Measurements from ENCODE around the gene PARL.

Gene PARL, protein sequence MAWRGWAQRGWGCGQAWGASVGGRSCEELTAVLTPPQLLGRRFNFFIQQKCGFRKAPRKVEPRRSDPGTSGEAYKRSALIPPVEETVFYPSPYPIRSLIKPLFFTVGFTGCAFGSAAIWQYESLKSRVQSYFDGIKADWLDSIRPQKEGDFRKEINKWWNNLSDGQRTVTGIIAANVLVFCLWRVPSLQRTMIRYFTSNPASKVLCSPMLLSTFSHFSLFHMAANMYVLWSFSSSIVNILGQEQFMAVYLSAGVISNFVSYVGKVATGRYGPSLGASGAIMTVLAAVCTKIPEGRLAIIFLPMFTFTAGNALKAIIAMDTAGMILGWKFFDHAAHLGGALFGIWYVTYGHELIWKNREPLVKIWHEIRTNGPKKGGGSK

DNA sequence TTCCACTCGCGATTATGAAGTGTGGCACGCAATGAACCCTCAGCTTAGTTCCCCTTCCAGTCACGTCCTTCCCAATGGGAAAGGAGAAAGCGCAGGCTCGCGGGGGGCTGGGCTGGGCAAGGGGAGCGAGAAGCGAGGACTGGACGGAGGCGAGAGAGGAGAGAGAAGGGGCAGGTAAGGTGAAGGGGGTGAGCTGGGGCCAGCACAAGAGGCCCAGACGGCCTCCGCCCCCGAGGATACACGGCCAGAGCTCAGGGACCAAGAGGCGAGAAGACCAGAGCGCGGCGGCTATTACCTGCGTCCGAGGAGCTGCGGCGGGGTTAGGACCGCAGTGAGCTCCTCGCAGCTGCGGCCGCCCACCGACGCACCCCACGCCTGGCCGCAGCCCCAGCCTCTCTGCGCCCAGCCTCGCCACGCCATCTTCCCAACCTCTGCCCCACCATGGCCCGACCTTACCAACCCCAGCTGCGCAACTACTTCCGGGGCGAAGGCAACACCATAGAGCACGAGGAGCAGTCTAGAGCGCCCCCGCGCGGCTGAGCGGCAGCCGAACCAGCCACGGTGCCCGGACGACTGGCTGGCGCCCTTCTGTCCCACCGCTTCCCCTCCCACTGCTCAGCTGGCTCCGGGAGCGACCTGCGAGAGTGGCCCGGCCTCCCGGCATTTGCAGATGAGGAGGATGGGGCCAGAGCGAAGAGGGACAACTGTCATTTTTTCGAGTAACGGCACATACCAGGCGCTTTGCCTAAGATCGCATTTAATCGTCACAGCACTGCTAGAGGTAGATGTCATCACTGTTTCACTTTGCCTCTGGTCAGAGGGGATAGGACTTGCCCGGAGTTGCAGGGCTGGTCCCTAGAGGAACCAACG is at the start of gene PARL:
Gene PARL, minus strand, starts transcription at position 454 of the 870 bp plus-strand sequence. Its CDS starts 34 bp downstream, at position 420.
- DNase-seq (ENCODE audit: low read depth in 3 of 3, low spot score in 1 of 3): peak; percentile 86 to 97 (median 89)

- DNase-seq (ENCODE audit: low read depth in 3 of 3, low spot score in 1 of 3): no peak
These were observed 48.5 kb upstream of the PARL start for GRCh38 chr3:183933160-183933559.

GRCh38 chr3:183931881-183932280 is 47.2 kb upstream of the PARL start:
- no peak for DNase-seq (ENCODE audit: low read depth in 3 of 3, low spot score in 1 of 3)

DNA sequence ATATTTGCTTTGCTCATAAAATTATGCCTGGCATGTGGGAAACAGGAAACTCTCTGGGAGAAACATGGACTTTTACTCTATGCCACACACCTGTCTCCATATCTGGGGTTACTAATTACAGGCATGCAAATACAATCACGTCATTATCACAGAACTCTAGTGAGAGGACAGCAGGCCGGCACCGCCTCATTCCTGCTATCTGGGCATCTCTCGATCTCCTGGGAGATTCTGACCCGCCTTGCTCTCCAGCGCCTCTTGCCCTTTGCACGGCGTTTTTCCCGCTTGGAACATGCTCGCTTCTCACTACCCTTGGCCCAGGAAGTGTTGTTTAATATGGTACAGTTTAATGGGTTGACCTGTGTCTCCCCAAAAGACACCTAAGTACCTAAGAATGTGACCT is 45.4 kb upstream of the PARL start:
- no peak for DNase-seq (ENCODE audit: low read depth in 3 of 3, low spot score in 1 of 3)

GRCh38 chr3:183927059-183927458 is 42.4 kb upstream of the PARL start:
- DNase-seq (ENCODE audit: low read depth in 3 of 3, low spot score in 1 of 3): no peak

GRCh38 chr3:183924956-183925355 is 40.3 kb upstream of the PARL start:
- no peak for DNase-seq (ENCODE audit: low read depth in 3 of 3, low spot score in 1 of 3)

DNA sequence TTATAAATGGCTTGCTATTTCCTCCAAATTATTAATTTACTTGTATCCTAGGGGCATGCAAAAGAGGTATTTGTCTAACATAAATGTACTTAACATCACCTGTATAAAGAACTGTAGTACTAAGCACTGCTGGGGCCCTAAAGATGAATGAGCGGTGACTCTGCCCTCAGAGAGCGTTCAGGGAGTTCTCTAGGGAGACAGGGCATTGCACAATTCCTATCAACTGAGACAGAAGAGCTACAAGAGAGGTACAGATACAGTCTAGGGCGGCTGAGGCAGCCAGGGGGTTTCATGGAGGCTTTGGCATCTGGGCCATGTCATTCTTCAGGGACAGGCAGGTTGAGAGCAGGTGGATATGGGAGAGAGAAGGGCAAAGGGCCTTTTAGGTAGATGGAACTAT is 39.9 kb upstream of the PARL start:
- DNase-seq (ENCODE audit: low read depth in 3 of 3, low spot score in 1 of 3): no peak

DNA sequence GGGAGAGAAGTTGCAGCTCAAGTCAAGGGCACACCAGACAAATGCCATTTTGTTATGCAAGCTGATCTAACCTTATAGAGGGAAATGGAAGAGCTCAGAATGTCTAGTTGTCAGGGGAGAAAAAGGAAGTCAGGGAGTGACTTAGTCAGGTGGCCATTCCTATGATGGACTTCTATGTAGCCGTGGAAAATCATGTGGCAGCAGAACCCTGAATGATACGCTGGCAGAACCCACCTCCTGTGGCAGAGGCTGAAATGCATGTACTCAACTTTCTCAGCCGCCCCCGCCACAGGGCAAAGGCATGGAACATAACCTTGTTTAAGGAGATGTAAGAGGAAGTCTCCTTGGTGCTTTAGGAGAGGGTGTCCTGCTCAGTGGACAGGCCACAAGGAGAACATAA is 37.7 kb upstream of the PARL start:
- no peak for DNase-seq (ENCODE audit: low read depth in 3 of 3, low spot score in 1 of 3)

DNA sequence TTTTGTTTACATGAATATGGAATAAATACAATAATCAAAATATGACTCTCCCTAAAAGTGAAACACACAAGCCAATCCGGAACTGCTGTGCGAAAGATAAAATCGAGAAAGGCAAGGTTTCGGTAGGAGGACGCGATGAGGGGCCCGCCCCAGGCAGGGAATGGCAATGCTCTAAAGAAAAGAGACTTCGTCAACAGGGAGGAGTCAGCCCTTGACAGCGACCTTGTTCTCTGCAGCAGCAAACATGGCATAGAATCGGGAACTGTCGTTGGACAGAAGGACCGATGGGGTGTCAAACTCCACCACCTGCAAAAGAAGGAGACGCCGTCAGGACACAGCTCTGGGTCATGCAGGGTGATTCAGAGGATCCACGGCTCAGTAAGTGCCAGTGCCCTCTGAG is 36.4 kb upstream of the PARL start:
- no peak for DNase-seq (ENCODE audit: low read depth in 3 of 3, low spot score in 1 of 3)

GRCh38 chr3:183920416-183920815 is 35.7 kb upstream of the PARL start:
- no peak for DNase-seq (ENCODE audit: low read depth in 3 of 3, low spot score in 1 of 3)

GRCh38 chr3:183918178-183918577 is 33.5 kb upstream of the PARL start:
- DNase-seq (ENCODE audit: low read depth in 3 of 3, low spot score in 1 of 3): no peak

DNA sequence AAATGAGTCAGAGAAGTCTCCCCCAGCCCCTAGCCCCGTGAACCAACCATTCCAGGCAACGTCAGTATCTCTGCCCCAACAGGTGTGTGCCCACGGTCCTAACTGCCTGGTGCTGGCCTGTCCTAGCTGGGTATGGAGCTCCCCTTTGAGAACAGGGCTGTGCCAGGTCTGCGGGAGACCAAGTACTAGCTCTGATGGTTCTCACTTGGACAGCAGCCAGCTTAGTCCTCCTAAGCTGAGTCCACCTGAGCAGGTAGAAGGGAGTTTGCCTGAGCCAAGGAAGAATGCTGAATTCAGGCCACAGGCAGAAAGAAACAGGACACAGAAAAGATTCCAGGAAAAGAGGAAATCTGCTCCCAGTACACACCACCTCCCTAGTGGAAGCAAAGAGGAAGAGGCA is 33.1 kb upstream of the PARL start:
- no peak for DNase-seq (ENCODE audit: low read depth in 3 of 3, low spot score in 1 of 3)

GRCh38 chr3:183914856-183915255 is 30.2 kb upstream of the PARL start:
- no peak for DNase-seq (ENCODE audit: low read depth in 3 of 3, low spot score in 1 of 3)

GRCh38 chr3:183913580-183913920 is 28.9 kb upstream of the PARL start:
- no peak for DNase-seq (ENCODE audit: low read depth in 3 of 3, low spot score in 1 of 3)

- DNase-seq (ENCODE audit: low read depth in 3 of 3, low spot score in 1 of 3): no peak
These were observed 28.4 kb upstream of the PARL start for GRCh38 chr3:183912895-183913579.

- no peak for DNase-seq (ENCODE audit: low read depth in 3 of 3, low spot score in 1 of 3)
These were observed 27.3 kb upstream of the PARL start for GRCh38 chr3:183911763-183912506.

GRCh38 chr3:183911087-183911486 is 26.4 kb upstream of the PARL start:
- DNase-seq (ENCODE audit: low read depth in 3 of 3, low spot score in 1 of 3): no peak

DNA sequence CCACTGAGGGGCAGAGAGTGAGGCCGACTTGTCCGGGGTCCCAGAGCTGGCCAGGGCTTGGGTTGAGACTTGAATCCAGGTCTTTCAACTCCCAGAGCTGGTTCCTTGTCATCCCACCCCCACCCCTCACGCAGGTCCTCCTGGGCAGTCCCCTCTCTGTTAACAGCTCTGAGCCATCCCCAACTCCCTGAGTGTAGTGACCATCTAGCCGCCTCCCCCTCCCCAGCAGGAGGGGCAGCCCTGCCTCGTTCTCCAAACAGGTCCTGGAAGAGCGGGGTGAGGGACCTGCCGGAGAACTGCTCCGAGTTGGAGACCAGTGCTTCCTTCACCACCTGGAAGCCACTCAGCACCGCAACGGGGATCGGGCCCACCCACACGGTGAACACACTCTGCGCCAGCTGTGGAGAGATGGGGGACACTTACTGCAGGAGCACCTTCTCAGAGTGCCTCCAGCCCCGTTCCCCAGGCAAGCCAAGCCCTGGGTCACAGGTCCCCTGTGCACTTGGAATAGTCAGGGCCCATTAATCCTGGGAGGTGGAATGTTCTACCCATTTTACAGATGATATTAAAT is 24.4 kb upstream of the PARL start:
- no peak for DNase-seq (ENCODE audit: low read depth in 3 of 3, low spot score in 1 of 3)

GRCh38 chr3:183907911-183908331 is 23.2 kb upstream of the PARL start:
- DNase-seq (ENCODE audit: low read depth in 3 of 3, low spot score in 1 of 3): no peak

GRCh38 chr3:183907176-183907575 is 22.5 kb upstream of the PARL start:
- DNase-seq (ENCODE audit: low read depth in 3 of 3, low spot score in 1 of 3): no peak

Measured in stimulated activated CD4-positive, alpha-beta T cell treated with anti-CD3 and anti-CD28 coated beads, TNF-alpha, amount 100 ng/mL, for 1 hour (primary cell).